ENCODE measurements around the gene BIRC3. TPM values are rescaled to one million over a fixed set of nuclear protein-coding genes. Genes with fewer than 3 reads are reported as not detected.
"Not testable (repeated sequence)": the region's sequence is repeated elsewhere in the genome, so short reads cannot be mapped to it uniquely, and the experiment has no call there.

The BIRC3 gene
- total RNA-seq, 1 donor, result 8.2 TPM

DNA sequence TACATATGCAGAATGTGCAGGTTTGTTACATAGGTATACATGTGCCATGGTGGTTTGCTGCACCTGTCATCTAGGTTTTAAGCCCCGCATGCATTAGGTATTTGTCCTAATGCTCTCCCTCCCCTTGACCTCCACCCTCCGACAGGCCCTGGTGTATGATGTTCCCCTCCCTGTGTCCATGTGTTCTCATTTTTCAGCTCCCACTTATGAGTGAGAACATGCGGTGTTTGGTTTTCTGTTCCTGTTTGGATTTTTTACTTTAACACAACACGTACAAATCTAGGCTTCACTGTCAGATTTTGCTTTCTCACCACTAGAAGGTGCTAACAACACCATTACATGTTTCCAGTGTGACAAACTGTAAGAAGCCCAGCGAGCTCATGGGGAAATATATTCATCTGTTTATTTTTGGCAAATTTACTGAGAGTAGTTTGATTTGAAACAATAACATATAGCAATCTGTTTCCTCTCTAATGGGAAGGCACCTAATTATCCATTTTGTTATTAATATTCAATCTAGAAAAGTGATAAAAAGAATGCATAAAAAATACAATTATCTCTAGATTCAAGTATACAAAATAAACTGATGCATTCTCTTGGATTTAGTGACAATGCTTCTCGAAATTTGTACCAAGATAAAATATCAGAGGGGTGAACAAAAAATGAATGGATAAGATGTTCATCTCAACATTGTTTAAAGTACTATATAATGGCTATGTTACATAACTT lies 23.2 kb upstream of the BIRC3 start:
- H3K4me3 ChIP-seq (ENCODE audit: low read depth, low read length), result no peak overlapping the region
- DNase-seq (ENCODE audit: low read depth), result peak; percentile 64
- peak; percentile 76 for TF ChIP-seq CTCF (IDR thresholded peaks at IDR 0.05; ENCODE audit: insufficient read depth, low read depth, low read length)

DNA sequence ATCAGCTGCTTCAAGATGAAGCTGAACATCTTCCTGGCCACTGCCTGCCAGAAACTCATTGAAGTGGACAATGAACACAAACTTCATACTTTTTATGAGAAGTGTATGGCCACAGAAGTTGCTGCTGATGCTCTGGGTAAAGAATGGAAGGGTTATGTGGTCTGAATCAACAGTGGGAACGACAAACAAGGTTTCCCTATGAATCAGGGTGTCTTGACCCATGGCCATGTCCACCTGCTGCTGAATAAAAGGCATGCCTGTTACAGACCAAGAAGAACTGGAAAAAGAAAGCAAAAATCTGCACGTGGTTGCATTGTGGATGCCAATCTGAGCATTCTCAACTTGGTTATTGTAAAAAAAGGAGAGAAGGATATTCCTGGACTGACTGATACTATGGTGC lies 22.2 kb upstream of the BIRC3 start:
- no peak for TF ChIP-seq CTCF (IDR thresholded peaks at IDR 0.05; ENCODE audit: insufficient read depth, low read depth, low read length)
- no peak for DNase-seq (ENCODE audit: low read depth)
- H3K4me3 ChIP-seq (ENCODE audit: low read depth, low read length), result no peak overlapping the region

GRCh38 chr11:102296757-102297156 lies 20.5 kb upstream of the BIRC3 start:
- DNase-seq (ENCODE audit: low read depth); H3K4me3 ChIP-seq (ENCODE audit: low read depth, low read length): not testable (repeated sequence)

DNA sequence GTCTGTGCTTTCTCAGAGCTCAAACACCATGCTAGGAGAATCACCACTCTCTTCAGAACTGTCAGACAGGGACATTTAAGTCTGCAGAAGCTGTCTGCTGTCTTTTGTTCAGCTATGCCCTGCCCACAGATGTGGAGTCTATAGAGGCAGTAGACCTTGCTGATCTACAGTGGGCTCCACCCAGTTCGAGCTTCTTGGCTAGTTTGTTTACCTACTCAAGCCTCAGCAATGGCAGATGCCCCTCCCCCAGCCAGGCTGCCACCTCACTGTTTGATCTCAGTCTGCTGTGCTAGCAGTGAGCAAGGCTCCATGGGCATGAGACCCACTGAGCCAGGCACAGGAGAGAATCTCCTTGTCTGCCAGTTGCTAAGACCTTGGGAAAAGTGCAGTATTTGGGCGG lies 16.4 kb upstream of the BIRC3 start:
- DNase-seq (ENCODE audit: low read depth); H3K4me3 ChIP-seq (ENCODE audit: low read depth, low read length): not testable (repeated sequence)

DNA sequence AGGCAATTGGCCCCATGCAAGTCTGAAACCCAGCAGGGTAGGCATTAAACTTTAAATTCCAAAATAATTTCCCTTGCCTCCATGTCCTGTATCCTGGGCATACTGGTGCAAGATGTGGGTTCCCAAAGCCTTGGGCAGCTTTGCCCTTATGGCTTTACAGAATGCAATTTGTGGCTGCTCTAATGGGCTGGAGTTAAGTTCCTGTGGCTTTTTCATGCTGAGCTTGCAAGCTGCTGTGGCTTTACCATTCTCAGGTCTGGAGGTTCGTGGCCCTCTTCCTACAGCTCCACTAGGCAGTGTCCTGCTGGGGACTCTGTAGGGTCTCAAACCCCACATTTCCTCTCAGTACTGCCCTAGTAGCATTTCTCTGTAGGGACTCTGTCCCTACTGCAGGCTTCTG lies 15.0 kb upstream of the BIRC3 start:
- DNase-seq (ENCODE audit: low read depth), result no peak
- no peak for TF ChIP-seq CTCF (IDR thresholded peaks at IDR 0.05; ENCODE audit: insufficient read depth, low read depth, low read length)
- H3K4me3 ChIP-seq (ENCODE audit: low read depth, low read length), result no peak overlapping the region

DNA sequence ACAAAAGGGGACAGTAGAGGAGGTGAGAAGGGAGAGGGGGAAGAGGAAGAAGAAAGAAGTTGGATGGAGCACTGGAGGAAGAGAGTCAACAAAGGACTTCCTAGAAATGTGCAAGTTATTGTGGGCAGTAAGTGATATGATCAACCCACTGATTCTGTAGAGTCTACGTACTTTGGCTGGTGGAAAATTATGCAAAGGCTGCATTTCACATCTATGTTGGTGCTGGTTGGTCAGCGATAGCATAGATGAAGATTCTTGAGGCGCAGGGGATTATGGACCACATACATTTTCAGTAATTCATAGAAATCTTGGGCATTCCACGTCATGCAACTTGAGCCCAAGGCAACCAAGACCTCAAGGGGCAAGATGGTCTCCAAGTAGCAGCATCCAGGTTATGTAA lies 12.6 kb upstream of the BIRC3 start:
- no peak for TF ChIP-seq CTCF (IDR thresholded peaks at IDR 0.05; ENCODE audit: insufficient read depth, low read depth, low read length)
- no peak for DNase-seq (ENCODE audit: low read depth)
- no peak overlapping the region for H3K4me3 ChIP-seq (ENCODE audit: low read depth, low read length)

DNA sequence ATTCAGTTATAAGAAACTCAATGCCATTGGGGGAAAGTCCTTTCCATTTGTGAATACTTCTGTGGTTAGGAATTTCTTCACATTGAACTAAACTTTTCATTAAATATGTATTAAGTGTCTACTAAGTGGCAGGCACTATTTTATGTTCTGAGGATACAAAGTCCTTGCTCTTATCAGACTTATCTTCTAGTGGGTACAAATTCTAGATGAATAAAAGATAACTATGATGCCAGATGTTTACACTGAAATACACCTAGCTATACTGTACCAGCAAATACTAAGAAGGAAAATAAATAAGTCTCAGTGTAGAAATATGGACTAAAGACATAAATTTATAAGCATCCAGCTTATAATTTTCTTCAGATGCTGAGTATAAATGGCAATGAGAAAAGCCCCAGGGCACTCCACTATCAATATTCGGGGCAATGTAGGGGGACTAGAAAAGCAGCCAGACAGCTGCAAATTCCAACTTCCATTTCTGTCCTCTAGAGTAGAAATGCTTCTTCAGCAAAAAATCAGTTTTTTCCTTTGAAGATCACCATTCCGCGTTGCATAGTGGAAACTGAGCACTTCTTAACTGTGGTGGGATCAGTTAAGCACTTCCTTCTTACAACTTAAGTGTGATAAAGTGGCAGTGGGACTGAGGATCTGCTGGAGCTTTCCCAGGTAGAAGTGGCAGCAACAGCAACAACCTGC lies 11.8 kb upstream of the BIRC3 start:
- no peak overlapping the region for H3K4me3 ChIP-seq (ENCODE audit: low read depth, low read length)
- TF ChIP-seq CTCF (IDR thresholded peaks at IDR 0.05; ENCODE audit: insufficient read depth, low read depth, low read length), result no peak
- DNase-seq (ENCODE audit: low read depth), result no peak
